NB4 (cell line): Measurements from ENCODE around the gene EFCAB6.

Experiments
- TF ChIP-seq, protein P1 (sequence below): IDR thresholded peaks from one replicate; pipeline ENCODE4 v1.5.1; 2012; ENCODE audit warnings: low read depth, low read length
- TF ChIP-seq, protein P2 (sequence below): IDR thresholded peaks from 2 replicates; pipeline ENCODE4 v1.6.1; 2011; ENCODE audit warnings: low read depth, low read length

DNA sequence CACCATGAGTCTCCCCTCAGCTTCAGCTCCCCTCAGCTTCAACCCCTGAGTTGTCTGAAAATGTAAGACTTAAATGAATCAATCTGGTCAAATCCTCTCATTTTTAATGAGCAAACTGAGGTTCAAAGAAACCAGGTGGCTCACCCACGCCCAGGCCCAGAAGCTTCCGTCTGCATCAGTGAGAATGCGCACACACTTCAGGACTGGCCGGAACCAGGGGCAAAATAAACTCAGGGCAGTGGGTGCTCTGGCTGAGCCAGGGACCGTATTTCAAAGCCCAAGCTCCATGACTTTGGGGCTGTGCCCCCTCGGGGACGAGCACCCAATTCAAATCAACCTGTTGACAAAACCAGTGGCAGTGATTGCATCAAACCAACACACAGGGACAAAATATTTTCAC is 47.1 kb upstream of the EFCAB6 start:
- TF ChIP-seq, protein P1, sequence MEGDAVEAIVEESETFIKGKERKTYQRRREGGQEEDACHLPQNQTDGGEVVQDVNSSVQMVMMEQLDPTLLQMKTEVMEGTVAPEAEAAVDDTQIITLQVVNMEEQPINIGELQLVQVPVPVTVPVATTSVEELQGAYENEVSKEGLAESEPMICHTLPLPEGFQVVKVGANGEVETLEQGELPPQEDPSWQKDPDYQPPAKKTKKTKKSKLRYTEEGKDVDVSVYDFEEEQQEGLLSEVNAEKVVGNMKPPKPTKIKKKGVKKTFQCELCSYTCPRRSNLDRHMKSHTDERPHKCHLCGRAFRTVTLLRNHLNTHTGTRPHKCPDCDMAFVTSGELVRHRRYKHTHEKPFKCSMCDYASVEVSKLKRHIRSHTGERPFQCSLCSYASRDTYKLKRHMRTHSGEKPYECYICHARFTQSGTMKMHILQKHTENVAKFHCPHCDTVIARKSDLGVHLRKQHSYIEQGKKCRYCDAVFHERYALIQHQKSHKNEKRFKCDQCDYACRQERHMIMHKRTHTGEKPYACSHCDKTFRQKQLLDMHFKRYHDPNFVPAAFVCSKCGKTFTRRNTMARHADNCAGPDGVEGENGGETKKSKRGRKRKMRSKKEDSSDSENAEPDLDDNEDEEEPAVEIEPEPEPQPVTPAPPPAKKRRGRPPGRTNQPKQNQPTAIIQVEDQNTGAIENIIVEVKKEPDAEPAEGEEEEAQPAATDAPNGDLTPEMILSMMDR = no peak
- TF ChIP-seq, protein P2, sequence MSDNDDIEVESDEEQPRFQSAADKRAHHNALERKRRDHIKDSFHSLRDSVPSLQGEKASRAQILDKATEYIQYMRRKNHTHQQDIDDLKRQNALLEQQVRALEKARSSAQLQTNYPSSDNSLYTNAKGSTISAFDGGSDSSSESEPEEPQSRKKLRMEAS = no peak
